Cardiac septum (tissue), 1 donor: Measurements from ENCODE around the gene DKK1. TPM values are rescaled to one million over a fixed set of nuclear protein-coding genes. Genes with fewer than 3 reads are reported as not detected.

Source experiments
- DNase-seq: peaks from one replicate; pipeline ENCODE4 v3.0.0-alpha.2; 2020; ENCODE audit warnings: low spot score
- intact Hi-C: fragments of 100-400 bp; cut with DNase I; formaldehyde crosslinking; loops from one replicate; pipeline ENCODE4 v1.14.0; 2022
- total RNA-seq: library from RNA; stranded (reverse); fragmentation: NEBNext Ultra II Directional; extraction: Animal tissue kit (Norgen Biotek cat#: 25700); gene quantifications from one replicate; pipeline ENCODE4 v1.2.1, GENCODE V29; 2021
- donor health status: DM: no; HTN: no; CAD: no.

The DKK1 gene
- total RNA-seq, 1 donor from 2014 or later, result 0.19 TPM

- DNase-seq, result no peak
- intact Hi-C loops, result no loop called here
Observed at GRCh38 chr10:52316001-52316400, 1.9 kb downstream of the DKK1 start.

DNA sequence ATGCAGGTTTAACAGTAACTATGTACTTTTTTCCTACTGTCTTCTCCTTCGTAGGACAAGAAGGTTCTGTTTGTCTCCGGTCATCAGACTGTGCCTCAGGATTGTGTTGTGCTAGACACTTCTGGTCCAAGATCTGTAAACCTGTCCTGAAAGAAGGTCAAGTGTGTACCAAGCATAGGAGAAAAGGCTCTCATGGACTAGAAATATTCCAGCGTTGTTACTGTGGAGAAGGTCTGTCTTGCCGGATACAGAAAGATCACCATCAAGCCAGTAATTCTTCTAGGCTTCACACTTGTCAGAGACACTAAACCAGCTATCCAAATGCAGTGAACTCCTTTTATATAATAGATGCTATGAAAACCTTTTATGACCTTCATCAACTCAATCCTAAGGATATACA lies 2.4 kb downstream of the DKK1 start:
- DNase-seq, result no peak
- intact Hi-C loops, result no loop called here

GRCh38 chr10:52318136-52318701 lies 4.1 kb downstream of the DKK1 start:
- DNase-seq, result no peak
- intact Hi-C loops, result no loop called here

DNA sequence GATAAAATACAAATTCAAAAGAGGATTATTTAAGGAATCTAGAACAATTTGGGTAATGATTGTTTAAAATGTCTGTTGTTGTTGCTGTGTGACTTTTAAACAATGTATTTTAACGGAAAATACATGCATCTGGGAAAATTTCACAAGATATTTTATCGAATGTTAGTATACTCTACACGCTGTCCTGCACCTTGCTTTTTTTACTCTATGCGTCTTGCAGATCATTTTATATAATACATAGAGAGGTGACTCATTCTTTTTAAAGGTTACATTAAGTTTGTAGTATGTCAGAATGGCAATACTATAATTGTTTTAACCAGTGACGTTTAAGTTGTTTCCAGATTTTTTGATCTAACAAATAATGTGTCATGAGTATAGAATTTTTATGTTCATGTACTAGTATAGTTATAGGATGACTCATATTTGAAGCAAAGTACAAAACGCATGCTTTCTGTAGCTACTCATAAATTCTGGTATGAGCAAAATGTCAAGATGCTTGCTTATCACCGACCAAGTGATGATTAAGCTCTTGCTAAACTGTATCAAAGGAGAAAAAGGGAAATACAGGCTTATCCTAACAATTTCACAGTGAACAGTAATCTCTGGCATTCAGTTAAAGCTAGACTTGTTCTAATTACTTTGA lies 4.9 kb downstream of the DKK1 start:
- DNase-seq, result no peak
- intact Hi-C loops, result no loop called here

GRCh38 chr10:52319926-52320325 lies 5.8 kb downstream of the DKK1 start:
- no peak for DNase-seq
- intact Hi-C loops, result no loop called here

DNA sequence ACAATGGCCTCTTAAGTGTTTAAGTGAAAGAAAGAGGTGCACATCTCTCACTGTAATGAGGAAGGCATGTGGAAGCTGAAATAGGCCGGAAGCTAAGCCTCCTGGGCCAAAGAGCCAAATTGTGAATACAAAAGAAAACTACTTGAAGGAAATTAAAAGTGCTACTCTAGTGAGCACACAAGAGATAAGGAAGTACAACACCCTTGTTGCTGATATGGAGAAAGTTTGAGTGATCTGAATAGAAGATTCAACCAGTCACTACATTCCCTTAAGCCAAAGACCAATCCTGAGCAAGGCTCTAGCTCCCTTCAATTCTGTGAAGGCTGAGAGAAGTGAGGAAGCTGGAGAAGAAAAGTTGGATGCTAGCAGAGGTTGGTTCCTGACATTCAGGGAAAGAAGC lies 8.2 kb downstream of the DKK1 start:
- intact Hi-C loops, result no loop called here

DNA sequence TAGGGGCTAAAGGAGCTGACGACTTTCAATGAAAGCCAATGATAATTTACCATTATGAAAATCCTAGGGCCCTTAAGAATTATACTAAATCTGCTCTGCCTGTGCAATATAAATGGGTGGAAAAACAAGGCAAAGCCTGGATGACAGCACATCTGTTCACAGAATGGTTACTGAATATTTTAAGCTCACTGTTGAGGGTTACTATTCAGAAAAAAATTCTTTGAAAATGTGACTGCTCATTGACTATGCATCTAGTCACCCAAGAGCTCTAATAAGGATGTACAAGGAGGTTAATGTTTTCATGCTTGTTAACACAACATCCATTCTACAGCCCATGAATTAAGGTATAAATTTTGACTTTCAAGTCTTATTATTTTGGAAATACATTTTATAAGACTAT lies 8.9 kb downstream of the DKK1 start:
- intact Hi-C loops, result no loop called here

More for the DNA sequence above, 8.2 kb downstream of the DKK1 start:
- no peak for DNase-seq

DNA sequence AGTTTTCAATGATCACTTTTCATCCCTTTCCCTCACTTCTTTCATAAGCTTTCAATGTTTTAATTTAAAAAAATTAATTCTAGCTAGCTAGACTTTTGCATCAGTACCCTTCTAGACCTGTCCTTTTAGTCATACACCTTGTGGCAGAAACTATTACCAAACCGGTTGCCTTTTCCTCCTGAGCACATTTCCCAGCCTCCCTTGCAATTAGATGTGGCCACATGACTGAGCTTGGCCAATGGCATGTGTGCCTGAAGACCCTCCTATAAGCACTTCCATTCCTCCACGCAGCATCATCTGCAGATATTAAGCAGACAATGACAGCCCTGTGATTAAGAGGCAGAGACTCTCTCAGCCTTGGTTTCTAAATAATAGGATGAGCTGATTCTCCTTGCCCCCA lies 12.3 kb downstream of the DKK1 start:
- intact Hi-C loops, result no loop called here
- DNase-seq, result no peak

More for the DNA sequence above, 8.9 kb downstream of the DKK1 start:
- no peak for DNase-seq

DNA sequence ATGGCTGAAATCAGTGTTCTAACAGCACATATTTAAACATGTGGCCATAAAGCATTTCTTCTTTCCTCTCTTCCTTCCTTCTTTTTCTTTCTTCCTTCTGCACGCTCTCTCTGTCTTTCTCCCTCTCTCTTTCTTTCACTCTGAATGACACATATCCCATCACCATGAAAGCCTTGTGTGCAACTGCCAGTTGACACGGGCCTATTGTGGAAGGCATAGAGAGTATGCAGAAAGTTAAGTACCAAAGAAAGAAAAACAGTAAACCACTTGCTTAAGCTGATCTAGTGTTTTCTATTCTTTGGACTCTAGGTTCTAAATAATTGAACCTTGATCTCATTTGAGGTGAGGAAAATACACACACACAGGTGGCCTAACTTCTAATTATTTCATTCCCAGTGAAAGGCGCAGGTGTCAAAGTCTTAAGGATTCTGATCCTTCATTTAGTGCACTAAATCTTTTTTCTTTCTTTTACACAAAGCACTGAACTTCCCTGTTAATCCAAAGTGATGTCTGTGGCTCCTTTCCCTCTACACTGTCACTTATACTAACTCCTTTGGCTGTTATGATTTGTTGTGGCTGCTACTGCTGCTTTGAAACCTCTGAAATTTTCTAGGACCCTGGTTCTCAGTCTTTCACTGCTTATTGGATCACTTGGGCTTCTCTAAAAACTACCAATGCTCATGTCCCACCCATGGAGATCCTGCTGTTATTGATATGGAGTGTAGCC lies 17.7 kb downstream of the DKK1 start:
- intact Hi-C loops, result no loop called here
- no peak for DNase-seq

GRCh38 chr10:52332815-52333214 lies 18.7 kb downstream of the DKK1 start:
- intact Hi-C loops, result no loop called here
- DNase-seq, result no peak

DNA sequence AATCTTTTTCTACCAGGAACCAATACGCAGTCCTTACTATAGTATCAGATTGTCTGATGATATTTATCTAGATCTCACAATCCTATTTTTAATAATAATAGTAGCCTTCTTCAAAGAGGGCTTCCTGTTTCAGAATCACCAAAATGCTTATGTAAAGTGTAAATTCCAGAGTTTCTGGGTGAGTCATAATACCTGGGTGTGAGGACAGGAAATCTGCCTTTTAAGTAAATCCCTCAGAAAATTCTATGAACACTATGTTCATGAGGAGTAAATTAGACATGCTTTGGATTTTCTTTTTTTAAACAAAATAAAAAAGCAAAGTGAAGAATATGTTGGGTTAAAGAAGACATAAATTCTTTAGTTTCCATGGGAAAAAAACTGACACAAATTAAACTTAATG lies 20.5 kb downstream of the DKK1 start:
- DNase-seq, result no peak
- intact Hi-C loops, result no loop called here

- intact Hi-C loops, result no loop called here
Observed at GRCh38 chr10:52335665-52336064, 21.6 kb downstream of the DKK1 start.

GRCh38 chr10:52337225-52337624 lies 23.1 kb downstream of the DKK1 start:
- no peak for DNase-seq
- intact Hi-C loops, result no loop called here

More at GRCh38 chr10:52335665-52336064, 21.6 kb downstream of the DKK1 start:
- no peak for DNase-seq

GRCh38 chr10:52343439-52343838 lies 29.4 kb downstream of the DKK1 start:
- DNase-seq, result no peak
- intact Hi-C loops, result no loop called here

DNA sequence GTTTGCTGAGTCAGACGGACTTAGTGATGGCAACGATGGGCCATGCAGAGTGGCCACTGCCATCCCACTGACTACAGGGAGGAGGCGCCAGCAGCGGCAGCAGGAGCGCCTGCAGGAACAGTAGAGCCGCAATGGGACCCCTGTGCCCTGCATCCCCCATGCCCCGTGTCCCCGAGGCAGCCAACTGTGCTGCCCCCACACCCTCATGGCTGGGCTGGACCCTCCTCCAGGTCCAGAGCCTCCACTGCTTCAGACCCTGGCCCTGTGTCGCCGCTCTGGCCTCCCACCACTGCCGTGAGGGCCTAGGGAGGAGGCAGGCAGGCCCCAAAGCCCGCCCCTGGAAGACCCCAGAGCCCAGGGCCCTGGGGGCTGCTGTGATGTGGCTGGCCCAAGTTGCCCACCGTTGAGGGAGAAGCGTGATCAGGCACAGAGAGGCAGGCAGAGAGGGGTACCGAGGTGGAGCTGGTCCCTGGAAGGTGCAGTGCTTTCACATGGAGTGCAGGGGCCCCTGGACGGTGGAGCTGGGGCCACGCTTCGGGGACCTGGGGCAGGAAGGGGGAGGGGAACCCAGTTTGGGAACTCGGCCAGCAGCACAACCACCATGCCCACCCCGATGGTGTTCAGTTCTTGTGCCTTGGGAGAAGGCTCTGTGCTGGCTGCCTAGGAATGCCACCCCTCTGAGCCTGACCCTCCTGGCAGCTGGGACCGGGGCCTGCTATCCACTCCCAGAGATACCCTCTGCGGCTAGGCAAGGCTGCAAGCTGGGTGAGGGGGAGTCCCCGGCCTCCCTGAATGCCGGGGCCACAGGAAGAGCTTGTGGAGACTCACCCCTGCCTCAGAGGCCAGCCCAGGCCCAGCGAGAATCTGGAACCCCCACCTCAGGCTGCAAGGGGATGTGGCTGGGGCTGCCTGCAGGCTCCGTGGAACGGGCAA lies 32.6 kb downstream of the DKK1 start:
- intact Hi-C loops, result no loop called here

DNA sequence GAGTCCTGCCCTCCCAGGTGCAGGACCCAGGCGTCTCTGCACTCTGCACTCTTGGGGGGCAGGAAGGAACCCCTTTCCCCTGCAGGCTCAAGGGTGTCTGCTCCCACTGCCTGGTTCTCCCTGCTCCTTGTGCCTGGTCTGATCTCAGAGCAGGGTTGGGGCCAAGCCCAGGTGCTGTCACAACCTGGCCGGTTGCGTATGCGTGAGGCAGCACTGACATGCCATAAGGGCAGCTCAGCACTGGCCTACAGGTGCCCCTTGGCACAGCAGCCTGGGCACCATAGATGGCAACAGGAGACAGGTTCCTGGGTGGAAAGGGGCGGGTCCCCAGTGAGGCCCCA lies 33.2 kb downstream of the DKK1 start:
- intact Hi-C loops, result no loop called here
- DNase-seq, result no peak

More for the DNA sequence above, 32.6 kb downstream of the DKK1 start:
- no peak for DNase-seq

DNA sequence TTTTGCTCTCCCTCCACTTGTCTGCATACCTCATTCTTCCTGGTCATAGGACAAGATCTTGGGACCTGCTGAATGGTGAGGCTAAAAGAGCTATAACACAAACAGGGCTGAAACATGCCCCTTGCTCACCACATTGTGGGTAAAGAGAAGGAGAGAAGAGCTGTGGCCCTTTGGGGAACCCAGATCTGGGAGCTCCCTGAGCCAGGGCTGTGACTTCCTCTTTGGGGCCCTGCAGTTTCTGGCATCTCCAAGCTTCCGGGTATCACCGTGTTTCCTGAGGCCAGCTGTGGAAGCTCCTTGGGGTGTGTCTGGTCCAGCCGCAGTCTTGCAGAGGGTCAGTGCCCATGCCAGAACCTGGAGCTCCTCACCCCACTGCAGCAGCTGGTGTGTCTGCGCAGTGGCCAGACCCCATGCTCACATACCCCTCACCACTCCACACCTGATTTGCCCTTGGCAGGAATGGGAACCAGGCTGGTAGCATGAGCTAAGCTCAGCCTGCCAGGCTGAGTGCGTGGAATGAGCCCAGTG lies 34.0 kb downstream of the DKK1 start:
- no peak for DNase-seq
- intact Hi-C loops, result no loop called here

- DNase-seq, result no peak
- intact Hi-C loops, result no loop called here
Observed at GRCh38 chr10:52351914-52352330, 37.8 kb downstream of the DKK1 start.

GRCh38 chr10:52353205-52353604 lies 39.1 kb downstream of the DKK1 start:
- DNase-seq, result no peak
- intact Hi-C loops, result no loop called here

- intact Hi-C loops, result no loop called here
- DNase-seq, result no peak
Observed at GRCh38 chr10:52353960-52354394, 39.9 kb downstream of the DKK1 start.
